Bronchial epithelial cell (primary cell): ENCODE measurements around the gene ASGR1. TPM values are rescaled to one million over a fixed set of nuclear protein-coding genes. Genes with fewer than 3 reads are reported as not detected.

Experiments
- DNase-seq: peaks from one replicate; pipeline ENCODE4 v3.0.0-alpha.2; 2010; ENCODE audit warnings: low read depth
- FAIRE-seq: peaks from 2 replicates; lab custom pipeline; 2011; peaks lifted over from hg19 to GRCh38; lab: Jason Lieb, UNC
- H3K27me3 ChIP-seq: 2 replicates; pipeline ENCODE4 v1.5.1; 2011; ENCODE audit warnings: low read length; ENCODE audit not compliant: control insufficient read depth, insufficient read depth
- H3K36me3 ChIP-seq: 2 replicates; pipeline ENCODE4 v1.5.1; 2011; ENCODE audit warnings: low read length; ENCODE audit not compliant: control insufficient read depth, insufficient read depth
- H3K4me3 ChIP-seq: 2 replicates; pipeline ENCODE4 v1.5.1; 2011; ENCODE audit warnings: mild to moderate bottlenecking, low read depth, low read length, control low read depth
- CTCF ChIP-seq: IDR thresholded peaks from 2 replicates; pipeline ENCODE4 v1.5.1; 2011; ENCODE audit warnings: mild to moderate bottlenecking, moderate library complexity, low read length, control low read depth, inconsistent platforms; ENCODE audit not compliant: insufficient read depth, severe bottlenecking
- total RNA-seq: library from RNA; depleted of rRNA; stranded (reverse); fragments of >200 nt; gene quantifications from 2 replicates; pipeline ENCODE4 v1.2.1, GENCODE V29; 2014

ASGR1 gene, protein sequence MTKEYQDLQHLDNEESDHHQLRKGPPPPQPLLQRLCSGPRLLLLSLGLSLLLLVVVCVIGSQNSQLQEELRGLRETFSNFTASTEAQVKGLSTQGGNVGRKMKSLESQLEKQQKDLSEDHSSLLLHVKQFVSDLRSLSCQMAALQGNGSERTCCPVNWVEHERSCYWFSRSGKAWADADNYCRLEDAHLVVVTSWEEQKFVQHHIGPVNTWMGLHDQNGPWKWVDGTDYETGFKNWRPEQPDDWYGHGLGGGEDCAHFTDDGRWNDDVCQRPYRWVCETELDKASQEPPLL
- under 0.01 and 0.38 TPM in 2 replicates for total RNA-seq

DNA sequence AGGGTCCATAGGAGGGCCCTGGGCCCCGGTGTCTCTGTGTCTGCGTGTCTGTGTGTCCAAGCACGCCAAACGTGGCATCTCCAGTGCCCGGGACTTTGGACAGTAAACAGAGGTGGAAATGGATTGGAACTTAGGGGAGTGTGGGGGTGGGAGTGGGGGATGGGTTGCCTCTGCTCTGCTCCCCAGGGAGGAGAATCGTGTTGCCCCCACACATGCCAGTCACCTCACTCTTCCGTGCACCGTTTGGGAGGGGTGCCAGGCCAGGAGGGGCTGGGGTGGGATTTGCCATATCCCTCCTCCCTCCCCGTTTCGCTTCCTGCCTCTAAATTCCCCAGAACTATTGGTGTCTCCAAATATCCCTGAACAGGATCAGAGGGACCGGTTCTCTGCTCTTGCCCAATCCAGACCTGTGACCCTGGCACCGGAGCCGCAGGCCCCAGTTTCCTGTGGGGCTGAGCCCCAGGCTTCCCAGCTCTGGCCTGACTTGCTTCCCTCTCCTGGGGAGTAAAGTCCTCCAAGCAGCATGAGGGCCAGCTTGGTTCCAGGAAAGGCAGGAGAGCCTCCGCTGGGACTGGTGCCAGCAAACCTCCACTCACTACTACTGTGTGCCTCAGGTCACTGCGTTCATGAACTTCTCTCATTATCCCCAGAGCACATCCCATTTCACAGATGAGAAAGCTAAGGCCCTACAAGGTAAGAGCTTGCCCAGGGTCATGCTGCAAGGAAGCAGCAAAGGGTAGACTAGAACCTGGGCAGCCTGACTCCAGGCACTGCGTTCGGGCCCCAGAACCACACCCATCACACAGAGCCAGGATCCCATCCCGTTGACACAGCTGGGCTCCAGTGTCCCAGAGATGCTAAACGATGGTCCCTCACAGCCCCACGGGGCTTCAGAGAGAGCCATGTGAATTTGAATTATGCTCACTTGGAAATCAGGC is at the start of gene ASGR1:
Gene ASGR1 (minus strand): TSS at position 54 of the 938 bp plus-strand sequence. CDS start 807 bp downstream, outside the sequence.
- no peak for DNase-seq
- Histone ChIP-seq H3K36me3 (no peaks in the 10 kb centered on the region), H3K4me3 (no peak within 1 kb of the TSS), H3K27me3 (peaks cover 4% of the 10 kb centered on the region)
- no peak for FAIRE-seq
- no peak for TF ChIP-seq CTCF

DNA sequence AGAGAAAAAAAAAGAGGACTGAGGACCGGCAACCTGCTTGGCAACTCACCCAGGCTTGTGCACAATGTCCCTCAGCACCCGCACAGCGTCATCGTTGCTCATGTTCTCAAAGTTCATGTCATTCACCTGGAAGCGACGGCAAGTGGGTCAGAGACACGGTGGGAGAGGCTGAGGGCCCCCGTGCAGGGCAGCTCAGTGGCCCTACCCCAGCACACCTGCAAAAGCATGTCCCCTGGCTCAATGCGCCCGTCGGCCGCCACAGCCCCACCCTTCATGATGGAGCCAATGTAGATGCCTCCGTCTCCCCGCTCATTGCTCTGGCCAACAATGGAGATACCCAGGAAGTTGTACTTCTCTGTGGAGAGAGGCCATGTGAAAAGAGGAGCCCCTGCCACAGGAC is 49.8 kb upstream of the ASGR1 start:
- Histone ChIP-seq H3K4me3 (no peak overlapping the region), H3K36me3 (peaks cover 30% of the 10 kb centered on the region), H3K27me3 (no peaks in the 10 kb centered on the region)
- DNase-seq (no peak), FAIRE-seq (peak; percentile 55)
- no peak for TF ChIP-seq CTCF

DNA sequence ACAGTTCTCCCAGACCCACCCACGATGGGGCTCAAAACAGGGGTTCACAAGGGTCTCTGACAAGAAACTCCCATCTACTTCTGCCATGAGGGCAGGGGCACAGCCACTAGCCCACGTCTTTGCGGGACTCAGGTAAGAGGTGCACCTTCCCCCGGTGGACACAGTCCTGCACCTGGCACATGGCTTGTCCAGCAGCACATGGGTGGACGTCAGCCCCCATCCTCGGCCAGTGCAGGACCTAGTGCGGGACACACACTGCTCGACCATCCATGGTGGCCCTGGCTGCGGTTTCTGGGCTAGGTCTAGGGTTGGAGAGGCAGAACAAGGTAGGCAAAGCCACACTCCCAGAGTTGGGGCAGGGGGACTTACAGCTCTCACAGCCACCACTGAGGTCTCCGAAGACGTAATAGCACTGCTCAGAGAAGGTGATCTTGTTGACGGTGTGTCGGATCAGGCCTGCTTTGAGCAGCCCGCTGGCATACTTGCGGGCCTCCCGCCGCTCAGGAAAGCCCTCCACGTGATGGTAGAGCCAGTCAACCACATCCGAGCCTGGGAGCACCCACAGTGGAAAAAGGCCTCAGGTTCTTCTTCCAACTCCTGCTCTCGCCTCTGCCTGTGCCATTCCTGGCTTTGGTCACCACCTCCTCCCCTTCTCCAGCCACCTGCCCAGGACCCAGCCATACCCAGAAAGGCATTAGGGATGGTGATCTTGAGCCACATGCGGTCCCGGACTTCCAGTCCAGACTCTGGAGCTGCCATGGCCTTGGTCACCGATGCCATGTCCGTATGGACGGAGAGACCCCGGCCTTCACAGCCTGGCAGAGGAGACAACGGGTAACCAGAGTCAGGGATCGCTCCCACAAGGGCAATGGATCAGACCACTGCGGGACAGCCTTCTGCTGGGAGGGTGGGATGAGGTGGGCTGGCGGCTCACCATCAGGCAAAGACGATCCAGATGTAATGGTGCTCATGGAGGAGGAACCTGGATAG is 47.8 kb upstream of the ASGR1 start:
- FAIRE-seq (peak; percentile 7), DNase-seq (no peak)
- H3K36me3 ChIP-seq, result peaks cover 47% of the 10 kb centered on the region
- no peak overlapping the region for H3K4me3 ChIP-seq
- H3K27me3 ChIP-seq, result no peaks in the 10 kb centered on the region
- TF ChIP-seq CTCF, result no peak

- Histone ChIP-seq H3K4me3 (no peak overlapping the region), H3K27me3 (no peaks in the 10 kb centered on the region), H3K36me3 (peaks cover 49% of the 10 kb centered on the region)
- DNase-seq, result no peak
- TF ChIP-seq CTCF, result no peak
- FAIRE-seq, result no peak
These were observed 46.7 kb upstream of the ASGR1 start for GRCh38 chr17:7225711-7226331.

DNA sequence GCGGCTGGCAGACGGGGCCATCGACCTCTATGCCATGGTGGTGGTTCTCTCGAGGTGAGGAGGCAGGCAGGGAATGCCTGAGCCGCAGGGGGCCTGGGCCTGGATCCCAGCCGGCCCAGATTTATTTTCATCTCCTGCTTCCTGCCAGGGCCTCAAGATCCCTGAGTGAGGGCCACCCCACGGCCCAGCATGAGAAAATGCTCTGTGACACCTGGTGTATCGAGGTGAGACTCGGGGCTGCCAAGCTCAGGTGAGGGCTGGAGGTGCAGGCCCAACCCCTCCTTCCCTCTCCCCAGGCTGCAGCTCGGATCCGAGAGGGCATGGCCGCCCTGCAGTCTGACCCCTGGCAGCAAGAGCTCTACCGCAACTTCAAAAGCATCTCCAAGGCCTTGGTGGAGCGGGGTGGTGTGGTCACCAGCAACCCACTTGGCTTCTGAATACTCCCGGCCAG is 45.5 kb upstream of the ASGR1 start:
- no peak for FAIRE-seq
- Histone ChIP-seq H3K4me3 (no peak overlapping the region), H3K27me3 (no peaks in the 10 kb centered on the region), H3K36me3 (peaks cover 44% of the 10 kb centered on the region)
- DNase-seq, result no peak
- TF ChIP-seq CTCF, result no peak
